BJ (cell line): ENCODE results near the gene MPIG6B. TPM values are rescaled to one million over a fixed set of nuclear protein-coding genes. Genes with fewer than 3 reads are reported as not detected.

Experiments used
- CTCF ChIA-PET: fragments of 350-600 bp; formaldehyde crosslinking; extraction: SDS; loops from one replicate; lab custom pipeline; 2021; ENCODE audit warnings: antibody characterized with exemption, inconsistent platforms; lab: Yijun Ruan, JAX
- POLR2A ChIA-PET: fragments of 300-600 bp; sonication (Branson Sonifier 250); formaldehyde crosslinking; extraction: SDS; loops from one replicate; lab custom pipeline; 2021; ENCODE audit warnings: antibody characterized with exemption; lab: Charles Lee
- DNase-seq: peaks from one replicate; pipeline ENCODE4 v3.0.0-alpha.2; 2011; ENCODE audit warnings: low read depth
- H3K27me3 ChIP-seq: 2 replicates; pipeline ENCODE4 v1.6.0; 2011; ENCODE audit warnings: low read length; ENCODE audit not compliant: control insufficient read depth, insufficient read depth
- H3K36me3 ChIP-seq: 2 replicates; pipeline ENCODE4 v1.5.1; 2011; ENCODE audit warnings: low read length; ENCODE audit not compliant: control insufficient read depth, insufficient read depth
- H3K4me3 ChIP-seq: 2 replicates; pipeline ENCODE4 v1.5.1; 2011; ENCODE audit warnings: low read depth, mild to moderate bottlenecking, control low read depth, low read length
- CTCF ChIP-seq: IDR thresholded peaks from 2 replicates; pipeline ENCODE4 v1.5.1; 2011; ENCODE audit warnings: low read depth, mild to moderate bottlenecking, control low read depth, inconsistent platforms, low read length, moderate library complexity; ENCODE audit not compliant: insufficient read depth
- polyA plus RNA-seq: library from polyadenylated mRNA; depleted of rRNA; stranded (reverse); fragments of >200 nt; gene quantifications from 2 replicates; pipeline ENCODE4 v1.2.3, GENCODE V29; 2011

MPIG6B gene
- polyA plus RNA-seq, 1 experiment = not detected

- POLR2A ChIA-PET = no interaction called here
- Histone ChIP-seq H3K27me3 (peaks cover 5% of the 10 kb centered on the region), H3K36me3 (no peaks in the 10 kb centered on the region; the same call in 1 of the 2 replicates), H3K4me3 (no peak overlapping the region)
- CTCF ChIA-PET = interaction anchor here (0.7 to 2.0 kb wide), 2 partner anchors 9 to 10 kb away, joined by 3 to 8 read pairs; partner anchors contain the start of gene DDAH2
- no peak for TF ChIP-seq CTCF
- no peak for DNase-seq
Measured at GRCh38 chr6:31720196-31720770, 2.9 kb upstream of the MPIG6B start.

- DNase-seq = no peak
- Histone ChIP-seq H3K27me3 (peaks cover 3% of the 10 kb centered on the region), H3K4me3 (no peak within 1 kb of the TSS), H3K36me3 (peaks cover 3% of the 10 kb centered on the region)
- ChIA-PET CTCF (interaction anchor here (2.0 kb wide), 1 partner anchor 8 kb away, joined by 8 read pairs; the partner anchor contains the start of gene DDAH2), POLR2A (no interaction called here)
- TF ChIP-seq CTCF = no peak
Measured at GRCh38 chr6:31721351-31722020, 1.7 kb upstream of the MPIG6B start, which contains the start of gene LY6G6C. Gene LY6G6C (minus strand): TSS chr6:31721746. CDS start chr6:31721679, 67 bp downstream.

GRCh38 chr6:31722173-31722572 is 1.0 kb upstream of the MPIG6B start:
- TF ChIP-seq CTCF = no peak
- Histone ChIP-seq H3K27me3 (peaks cover 3% of the 10 kb centered on the region), H3K36me3 (peaks cover 6% of the 10 kb centered on the region), H3K4me3 (no peak overlapping the region)
- DNase-seq = no peak
- CTCF ChIA-PET = interaction anchor here (0.6 kb wide), 1 partner anchor 81 kb away, joined by 3 read pairs; no protein-coding TSS in a partner anchor
- POLR2A ChIA-PET = no interaction called here

GRCh38 chr6:31723980-31724691 is 963 bp downstream of the MPIG6B start:
- POLR2A ChIA-PET = interaction anchor here (0.9 kb wide), 1 partner anchor 472 kb away, joined by 3 read pairs; no protein-coding TSS in a partner anchor
- Histone ChIP-seq H3K4me3 (no peak overlapping the region), H3K36me3 (peaks cover 6% of the 10 kb centered on the region), H3K27me3 (no peaks in the 10 kb centered on the region; the same call in 1 of the 2 replicates)
- no peak for TF ChIP-seq CTCF
- CTCF ChIA-PET = interaction anchor here (1.2 to 1.7 kb wide), 2 partner anchors 9 to 45 kb away, joined by 4 to 6 read pairs; partner anchors contain the start of gene LY6G6D
- DNase-seq = no peak
